A549 (cell line): ENCODE data around the gene SMOC1.

Experiments used
- BHLHE40 ChIP-seq: IDR thresholded peaks from 2 replicates; pipeline ENCODE4 v1.6.1; 2012; ENCODE audit warnings: low read depth, low read length, inconsistent platforms
- CEBPB ChIP-seq, 2 experiments: fragments of >200 bp in 1 of 2; sonication (Bioruptor Twin) in 1 of 2; formaldehyde crosslinking in 1 of 2; IDR thresholded peaks; 2 replicates each; pipeline ENCODE4 v1.6.1; 2012 to 2016
- CHD2 ChIP-seq: fragments of 150-350 bp; IDR thresholded peaks from 2 replicates; pipeline ENCODE4 v1.6.1; 2014; ENCODE audit warnings: low read length; ENCODE audit not compliant: partially characterized antibody
- CHD4 ChIP-seq: fragments of 200-600 bp; sonication (generic); IDR thresholded peaks from 2 replicates; pipeline ENCODE4 v1.6.1; 2016; ENCODE audit warnings: antibody characterized with exemption, mild to moderate bottlenecking, borderline replicate concordance
- CTCF ChIP-seq: fragments of >200 bp; sonication (Bioruptor Twin); formaldehyde crosslinking; IDR thresholded peaks from 3 replicates; pipeline ENCODE4 v1.5.1; 2016
- EHMT2 ChIP-seq: fragments of 200-600 bp; sonication (generic); IDR thresholded peaks from 2 replicates; pipeline ENCODE4 v1.6.1; 2016; ENCODE audit warnings: antibody characterized with exemption, low read depth, mild to moderate bottlenecking, moderate library complexity
- EP300 ChIP-seq, 2 experiments: fragments of >200 bp; sonication (Bioruptor Twin); formaldehyde crosslinking; IDR thresholded peaks; 2 replicates in 1 of 2; 3 replicates in 1 of 2; pipeline ENCODE4 v1.6.1; 2016 to 2017
- MAX ChIP-seq: IDR thresholded peaks from 2 replicates; pipeline ENCODE4 v1.6.1; 2012
- PBX3 ChIP-seq: IDR thresholded peaks from 2 replicates; pipeline ENCODE4 v1.6.1; 2012
- POLR2A ChIP-seq: IDR thresholded peaks from 2 replicates; pipeline ENCODE4 v1.6.1; 2012; ENCODE audit warnings: mild to moderate bottlenecking, low read length
- REST ChIP-seq: fragments of 200-600 bp; sonication (generic); IDR thresholded peaks from 2 replicates; pipeline ENCODE4 v1.6.1; 2016; ENCODE audit warnings: antibody characterized with exemption, mild to moderate bottlenecking, moderate library complexity
- RFX5 ChIP-seq: fragments of 450-650 bp; IDR thresholded peaks from 2 replicates; pipeline ENCODE4 v1.7.1; 2014; ENCODE audit warnings: antibody characterized with exemption, mild to moderate bottlenecking, moderate library complexity
- SMC3 ChIP-seq: fragments of >200 bp; sonication (Bioruptor Twin); formaldehyde crosslinking; IDR thresholded peaks from 3 replicates; pipeline ENCODE4 v1.6.1; 2018; ENCODE audit warnings: inconsistent platforms
- SREBF2 ChIP-seq: fragments of 450-650 bp; IDR thresholded peaks from 2 replicates; pipeline ENCODE4 v1.6.1; 2014; ENCODE audit warnings: mild to moderate bottlenecking, moderate library complexity

- no peak for TF ChIP-seq CEBPB (IDR thresholded peaks at IDR 0.05)
- TF ChIP-seq CTCF: no peak
- no peak for TF ChIP-seq SREBF2
- TF ChIP-seq EP300 (IDR thresholded peaks at IDR 0.05): no peak
- TF ChIP-seq EHMT2: no peak
- no peak for TF ChIP-seq POLR2A
- TF ChIP-seq PBX3: no peak
- TF ChIP-seq SMC3: no peak
- TF ChIP-seq CHD2: no peak
- no peak for TF ChIP-seq RFX5
- TF ChIP-seq REST: no peak
- no peak for TF ChIP-seq MAX
- no peak for TF ChIP-seq BHLHE40
- TF ChIP-seq CHD4: no peak
Measured at GRCh38 chr14:69896080-69896479, 16.9 kb downstream of the SMOC1 start.
